GM19025 (cell line): ENCODE measurements around the gene PNP.
"Not testable (repeated sequence)": the region's sequence is repeated elsewhere in the genome, so short reads cannot be mapped to it uniquely, and the experiment has no call there.

Experiments
- ATAC-seq: cut with Tn5 transposase; IDR thresholded peaks from one replicate; pipeline ENCODE4 v1.9.1; 2021; ENCODE audit warnings: mild to moderate bottlenecking, low read depth, moderate library complexity; ENCODE audit not compliant: unreplicated experiment

PNP gene

GRCh38 chr14:20469242-20469889 is at the start of gene PNP:
Gene PNP (plus strand): TSS chr14:20469406. CDS start chr14:20469525, 119 bp downstream.
- ATAC-seq: peak; percentile 95

- ATAC-seq: no peak
Observed at GRCh38 chr14:20419419-20419818, 49.8 kb upstream of the PNP start.

GRCh38 chr14:20421267-20421666 is 47.9 kb upstream of the PNP start:
- ATAC-seq: no peak

- ATAC-seq: no peak
Observed at GRCh38 chr14:20422886-20423285, 46.3 kb upstream of the PNP start.

- no peak for ATAC-seq
Observed at GRCh38 chr14:20424851-20425250, 44.4 kb upstream of the PNP start.

- peak; percentile 69 for ATAC-seq
Observed at GRCh38 chr14:20427231-20428009, 41.8 kb upstream of the PNP start.

GRCh38 chr14:20428010-20428365 is 41.2 kb upstream of the PNP start:
- peak; percentile 35 for ATAC-seq

GRCh38 chr14:20428802-20429201 is 40.4 kb upstream of the PNP start:
- no peak for ATAC-seq

GRCh38 chr14:20429801-20430669 is 39.2 kb upstream of the PNP start:
- ATAC-seq: no peak

- no peak for ATAC-seq
Observed at GRCh38 chr14:20434701-20435581, 34.3 kb upstream of the PNP start.

GRCh38 chr14:20435582-20436362 is 33.4 kb upstream of the PNP start, which contains the start of gene KLHL33:
Gene KLHL33 (minus strand): TSS chr14:20436166. CDS start chr14:20435811, 355 bp downstream.
- no peak for ATAC-seq

GRCh38 chr14:20436363-20436755 is 32.8 kb upstream of the PNP start:
- no peak for ATAC-seq

GRCh38 chr14:20438664-20439063 is 30.5 kb upstream of the PNP start:
- no peak for ATAC-seq

GRCh38 chr14:20440465-20440864 is 28.7 kb upstream of the PNP start:
- no peak for ATAC-seq

GRCh38 chr14:20440882-20441281 is 28.3 kb upstream of the PNP start:
- ATAC-seq: no peak

- ATAC-seq: no peak
Observed at GRCh38 chr14:20441461-20441860, 27.7 kb upstream of the PNP start.

- ATAC-seq: not testable (repeated sequence)
Observed at GRCh38 chr14:20443650-20444049, 25.6 kb upstream of the PNP start.

- ATAC-seq: no peak
Observed at GRCh38 chr14:20446889-20447288, 22.3 kb upstream of the PNP start.

GRCh38 chr14:20452831-20453230 is 16.4 kb upstream of the PNP start:
- ATAC-seq: not testable (repeated sequence)
